Uterus (tissue), 2 donors: ENCODE results near the gene VPS26C.

Source experiments
- CTCF ChIP-seq, 4 experiments: fragments of 200-600 bp in 2 of 4; fragments of 450-650 bp in 2 of 4; sonication (generic) in 2 of 4; IDR thresholded peaks; one replicate each; pipeline ENCODE4 v1.5.1; 2016 to 2019; ENCODE audit warnings: antibody characterized with exemption in 4 of 4, mild to moderate bottlenecking in 2 of 4, moderate library complexity in 1 of 4
- POLR2A ChIP-seq, 2 donors: fragments of 450-650 bp; IDR thresholded peaks; one replicate each; pipeline ENCODE4 v1.6.1; 2016; ENCODE audit warnings: antibody characterized with exemption in 2 of 2, mild to moderate bottlenecking in 1 of 2, moderate library complexity in 1 of 2

GRCh38 chr21:37206496-37206895, 60.6 kb downstream of the VPS26C start:
- TF ChIP-seq CTCF (IDR thresholded peaks at IDR 0.05) (no peak), POLR2A (IDR thresholded peaks at IDR 0.05) (no peak)
